K562 (cell line): ENCODE measurements around the gene IRF3. TPM values are rescaled to one million over a fixed set of nuclear protein-coding genes. Genes with fewer than 3 reads are reported as not detected.

Source experiments
- AFF1 ChIP-seq, 2 experiments: fragments of 450-650 bp; IDR thresholded peaks; 2 replicates each; pipeline ENCODE4 v1.6.1; 2018; ENCODE audit warnings: mild to moderate bottlenecking in 2 of 2, low read depth in 1 of 2; ENCODE audit not compliant: partially characterized antibody in 2 of 2
- ARID1B ChIP-seq: fragments of 450-650 bp; IDR thresholded peaks from 2 replicates; pipeline ENCODE4 v1.6.1; 2016; ENCODE audit warnings: antibody characterized with exemption, mild to moderate bottlenecking, inconsistent platforms
- ARID3A ChIP-seq: IDR thresholded peaks from 2 replicates; pipeline ENCODE4 v1.6.1; 2012; ENCODE audit warnings: low read depth, low read length, improper control_type of control experiment, borderline replicate concordance
- CSDE1 ChIP-seq, 2 experiments: fragments of 450-650 bp; IDR thresholded peaks; 2 replicates each; pipeline ENCODE4 v1.6.1; 2016; ENCODE audit warnings: mild to moderate bottlenecking in 1 of 2
- EP400 ChIP-seq: fragments of 450-650 bp; IDR thresholded peaks from 2 replicates; pipeline ENCODE4 v1.6.1; 2017; ENCODE audit warnings: antibody characterized with exemption, mild to moderate bottlenecking, moderate library complexity
- HDAC1 ChIP-seq, 2 experiments: fragments of 450-650 bp; IDR thresholded peaks; 2 replicates each; pipeline ENCODE4 v1.6.1; 2016 to 2017; ENCODE audit warnings: inconsistent platforms in 1 of 2, mild to moderate bottlenecking in 1 of 2, moderate library complexity in 1 of 2
- LCOR ChIP-seq: sonication (generic); formaldehyde crosslinking; IDR thresholded peaks from 2 replicates; pipeline ENCODE4 v1.8.0; 2022; ENCODE audit warnings: mild to moderate bottlenecking, missing genetic modification reagents
- LEF1 ChIP-seq: fragments of 450-650 bp; IDR thresholded peaks from 2 replicates; pipeline ENCODE4 v1.6.1; 2016; ENCODE audit warnings: mild to moderate bottlenecking
- NCOA6 ChIP-seq: fragments of 450-650 bp; IDR thresholded peaks from 2 replicates; pipeline ENCODE4 v1.6.1; 2017; ENCODE audit warnings: mild to moderate bottlenecking
- SP1 ChIP-seq: sonication (generic); formaldehyde crosslinking; IDR thresholded peaks from 2 replicates; pipeline ENCODE4 v1.8.1; 2022; ENCODE audit warnings: mild to moderate bottlenecking, missing genetic modification reagents
- SREBF1 ChIP-seq: fragments of 150-350 bp; IDR thresholded peaks from 2 replicates; pipeline ENCODE4 v1.6.1; 2014; ENCODE audit warnings: antibody characterized with exemption, low read depth, low read length, borderline replicate concordance
- SUPT5H ChIP-seq: fragments of 450-650 bp; IDR thresholded peaks from 2 replicates; pipeline ENCODE4 v1.6.1; 2016
- TBL1XR1 ChIP-seq, 2 experiments: IDR thresholded peaks; 2 replicates each; pipeline ENCODE4 v1.6.1; 2012; ENCODE audit warnings: improper control_type of control experiment in 2 of 2, low read length in 2 of 2, mild to moderate bottlenecking in 1 of 2
- polyA plus RNA-seq, 8 experiments: library from polyadenylated mRNA; depleted of rRNA in 4 of 8; stranded (reverse) in 5 of 8; unstranded in 3 of 8; fragments of >200 nt; fragmentation: Nextera tagmentation in 2 of 8; fragmentation: Illumina TruSeq in 1 of 8; extraction: Ambion mirVana in 2 of 8; extraction: Trizol in 1 of 8; gene quantifications; 2 replicates each; pipeline versions ENCODE4 v1.2.1 to v1.2.3, GENCODE V29; 2011 to 2014; ENCODE audit warnings: inconsistent platforms in 1 of 8, missing spikeins in 1 of 8
- total RNA-seq, 7 experiments: library from RNA; depleted of rRNA in 6 of 7; stranded (reverse); fragments of >200 nt in 6 of 7; fragmentation: Illumina TruSeq in 2 of 7; extraction: Trizol in 2 of 7; gene quantifications; 2 replicates each; pipeline versions ENCODE4 v1.2.1 to v1.2.3, GENCODE V29; 2011 to 2021; ENCODE audit warnings: low replicate concordance in 1 of 7
- TF ChIP-seq, protein P1 (sequence below): sonication (generic); formaldehyde crosslinking; IDR thresholded peaks from 2 replicates; pipeline ENCODE4 v1.8.0; 2022; ENCODE audit warnings: mild to moderate bottlenecking, missing genetic modification reagents
- TF ChIP-seq, protein P2 (sequence below), 2 experiments: fragments of 450-650 bp in 1 of 2; sonication (generic) in 1 of 2; formaldehyde crosslinking in 1 of 2; IDR thresholded peaks in 1 of 2; conservative IDR thresholded peaks in 1 of 2; 2 replicates each; pipeline versions ENCODE4 v1.6.1 to v1.8.1; 2016 to 2023; ENCODE audit warnings: mild to moderate bottlenecking in 2 of 2, moderate library complexity in 2 of 2, inconsistent platforms in 1 of 2, missing genetic modification reagents in 1 of 2

IRF3 gene
- total and polyA plus RNA-seq, 9 of the 15 experiments (the other 6 are each of a cell fraction or from before 2014, with no cell fraction given) = 7.5 to 145 (median 65.4) TPM

DNA sequence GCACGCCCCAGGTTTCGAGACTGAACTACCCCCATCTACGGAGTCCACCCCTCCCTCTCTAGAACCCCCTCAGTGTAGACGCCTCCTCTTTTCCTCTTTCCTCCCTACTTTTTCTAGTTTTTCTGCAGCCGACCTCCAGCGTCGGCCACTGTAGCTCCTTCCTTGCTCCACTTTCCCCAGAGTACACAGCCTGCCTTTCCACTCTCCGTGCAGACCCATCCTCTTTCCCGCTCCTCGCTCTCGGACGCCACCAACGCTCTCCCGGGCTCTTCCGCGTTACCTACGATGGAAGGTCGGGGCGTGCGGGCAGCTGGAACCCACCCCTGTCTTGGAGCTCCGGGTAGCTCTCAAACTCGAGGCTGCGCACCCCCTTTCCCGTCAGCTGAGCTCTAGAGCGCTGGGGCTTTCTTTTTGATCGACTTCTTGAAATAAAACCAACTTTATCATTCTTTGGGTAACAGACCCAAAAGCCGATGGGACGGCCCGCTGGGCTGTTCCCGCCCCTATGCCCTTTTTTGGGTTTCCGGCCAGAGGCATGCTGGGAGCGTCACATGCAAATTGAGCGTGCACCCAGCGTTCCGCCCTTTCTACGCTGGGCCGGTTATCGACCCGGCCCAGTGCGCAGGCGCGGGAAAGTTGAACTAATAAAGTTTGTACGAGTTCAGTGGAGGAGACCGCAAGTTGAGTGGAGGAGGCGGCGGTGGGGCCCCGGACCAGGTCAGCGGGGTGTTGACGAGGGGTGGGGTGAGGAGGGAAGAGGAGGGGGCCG, at the start of gene IRF3, which contains the start of gene BCL2L12 (continued):
- no peak for TF ChIP-seq LEF1
- no peak for TF ChIP-seq ARID3A
- peak; percentile 43; the same call in 1 of the 2 replicates for TF ChIP-seq NCOA6
- TF ChIP-seq, protein P1, sequence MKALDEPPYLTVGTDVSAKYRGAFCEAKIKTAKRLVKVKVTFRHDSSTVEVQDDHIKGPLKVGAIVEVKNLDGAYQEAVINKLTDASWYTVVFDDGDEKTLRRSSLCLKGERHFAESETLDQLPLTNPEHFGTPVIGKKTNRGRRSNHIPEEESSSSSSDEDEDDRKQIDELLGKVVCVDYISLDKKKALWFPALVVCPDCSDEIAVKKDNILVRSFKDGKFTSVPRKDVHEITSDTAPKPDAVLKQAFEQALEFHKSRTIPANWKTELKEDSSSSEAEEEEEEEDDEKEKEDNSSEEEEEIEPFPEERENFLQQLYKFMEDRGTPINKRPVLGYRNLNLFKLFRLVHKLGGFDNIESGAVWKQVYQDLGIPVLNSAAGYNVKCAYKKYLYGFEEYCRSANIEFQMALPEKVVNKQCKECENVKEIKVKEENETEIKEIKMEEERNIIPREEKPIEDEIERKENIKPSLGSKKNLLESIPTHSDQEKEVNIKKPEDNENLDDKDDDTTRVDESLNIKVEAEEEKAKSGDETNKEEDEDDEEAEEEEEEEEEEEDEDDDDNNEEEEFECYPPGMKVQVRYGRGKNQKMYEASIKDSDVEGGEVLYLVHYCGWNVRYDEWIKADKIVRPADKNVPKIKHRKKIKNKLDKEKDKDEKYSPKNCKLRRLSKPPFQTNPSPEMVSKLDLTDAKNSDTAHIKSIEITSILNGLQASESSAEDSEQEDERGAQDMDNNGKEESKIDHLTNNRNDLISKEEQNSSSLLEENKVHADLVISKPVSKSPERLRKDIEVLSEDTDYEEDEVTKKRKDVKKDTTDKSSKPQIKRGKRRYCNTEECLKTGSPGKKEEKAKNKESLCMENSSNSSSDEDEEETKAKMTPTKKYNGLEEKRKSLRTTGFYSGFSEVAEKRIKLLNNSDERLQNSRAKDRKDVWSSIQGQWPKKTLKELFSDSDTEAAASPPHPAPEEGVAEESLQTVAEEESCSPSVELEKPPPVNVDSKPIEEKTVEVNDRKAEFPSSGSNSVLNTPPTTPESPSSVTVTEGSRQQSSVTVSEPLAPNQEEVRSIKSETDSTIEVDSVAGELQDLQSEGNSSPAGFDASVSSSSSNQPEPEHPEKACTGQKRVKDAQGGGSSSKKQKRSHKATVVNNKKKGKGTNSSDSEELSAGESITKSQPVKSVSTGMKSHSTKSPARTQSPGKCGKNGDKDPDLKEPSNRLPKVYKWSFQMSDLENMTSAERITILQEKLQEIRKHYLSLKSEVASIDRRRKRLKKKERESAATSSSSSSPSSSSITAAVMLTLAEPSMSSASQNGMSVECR (CRISPR knock-in tag) = peak; percentile 12; the same call in 1 of the 2 replicates
- peak; percentile 82 for TF ChIP-seq EP400
- TF ChIP-seq ARID1B = peak; percentile 28; the same call in 1 of the 2 replicates
- 0 out of 4 replicates have a peak, but pooled peaks of 1 of the 2 experiments have one; percentile 10 for TF ChIP-seq CSDE1 (IDR thresholded peaks at IDR 0.05)
- TF ChIP-seq, protein P2, sequence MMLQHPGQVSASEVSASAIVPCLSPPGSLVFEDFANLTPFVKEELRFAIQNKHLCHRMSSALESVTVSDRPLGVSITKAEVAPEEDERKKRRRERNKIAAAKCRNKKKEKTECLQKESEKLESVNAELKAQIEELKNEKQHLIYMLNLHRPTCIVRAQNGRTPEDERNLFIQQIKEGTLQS (IDR thresholded peaks at IDR 0.05) = no peak
- TF ChIP-seq, protein P2 (CRISPR knock-in tag; conservative IDR thresholded peaks at IDR 0.05) = peak; percentile 61; the same call in 1 of the 2 replicates
- peak; percentile 89 for TF ChIP-seq SUPT5H
- TF ChIP-seq HDAC1 (IDR thresholded peaks at IDR 0.05) = peak in 1 of 2 experiments; percentile 89; a peak in 2 of 4 replicates
- 0 out of 2 replicates have a peak, but pooled peaks have one; percentile 19 for TF ChIP-seq SREBF1
- TF ChIP-seq TBL1XR1 (IDR thresholded peaks at IDR 0.05; ENCODE audit: low read length in 2 of 2) = 0 out of 4 replicates have a peak, but pooled peaks of 1 of the 2 experiments have one; percentile 5
- peak in 1 of 2 experiments; percentile 50 for TF ChIP-seq AFF1 (IDR thresholded peaks at IDR 0.05; ENCODE audit: low read depth in 1 of 2, partially characterized antibody in 2 of 2)
- TF ChIP-seq SP1 (CRISPR knock-in tag) = peak; percentile 81
- TF ChIP-seq LCOR (CRISPR knock-in tag) = 0 out of 2 replicates have a peak, but pooled peaks have one; percentile 54
